WTC11 (cell line): ENCODE measurements around the gene ABAT.

Source experiments
- FOXJ3 ChIP-seq: sonication (generic); formaldehyde crosslinking; IDR thresholded peaks from 2 replicates; pipeline ENCODE4 v1.9.0; 2021; ENCODE audit warnings: missing genetic modification reagents, mild to moderate bottlenecking, borderline replicate concordance
- JUN ChIP-seq: sonication (generic); formaldehyde crosslinking; IDR thresholded peaks from 2 replicates; pipeline ENCODE4 v1.8.0; 2023; ENCODE audit warnings: mild to moderate bottlenecking, missing genetic modification reagents
- KAT7 ChIP-seq: sonication (generic); formaldehyde crosslinking; IDR thresholded peaks from 2 replicates; pipeline ENCODE4 v1.8.1; 2023; ENCODE audit warnings: missing genetic modification reagents, mild to moderate bottlenecking, borderline replicate concordance
- TP53 ChIP-seq: sonication (generic); formaldehyde crosslinking; IDR thresholded peaks from 2 replicates; pipeline ENCODE4 v1.8.1; 2023; ENCODE audit warnings: mild to moderate bottlenecking, missing genetic modification reagents
- USF2 ChIP-seq: sonication (generic); formaldehyde crosslinking; IDR thresholded peaks from 2 replicates; pipeline ENCODE4 v1.8.1; 2023; ENCODE audit warnings: mild to moderate bottlenecking, missing genetic modification reagents, moderate library complexity

GRCh38 chr16:8649829-8650554 lies 24.4 kb upstream of the ABAT start:
- TF ChIP-seq FOXJ3 (CRISPR knock-in tag) (no peak), JUN (CRISPR knock-in tag) (no peak), USF2 (CRISPR knock-in tag) (no peak), TP53 (CRISPR knock-in tag) (no peak), KAT7 (no peak)
